GM12891 (cell line): ENCODE results near the gene DPP8. TPM values are rescaled to one million over a fixed set of nuclear protein-coding genes. Genes with fewer than 3 reads are reported as not detected.
"Not testable (repeated sequence)": the region's sequence is repeated elsewhere in the genome, so short reads cannot be mapped to it uniquely, and the experiment has no call there.

ENCODE experiments used
- DNase-seq: peaks from one replicate; pipeline ENCODE4 v3.0.0; 2011; ENCODE audit warnings: low spot score; ENCODE audit not compliant: insufficient read length
- FAIRE-seq: peaks from 2 replicates; lab custom pipeline; 2011; peaks lifted over from hg19 to GRCh38; lab: Jason Lieb, UNC
- PAX5 ChIP-seq: IDR thresholded peaks from 2 replicates; pipeline ENCODE4 v1.6.1; 2011; ENCODE audit warnings: low read length, moderate library complexity, mild to moderate bottlenecking; ENCODE audit not compliant: insufficient read depth, severe bottlenecking
- POLR2A ChIP-seq: IDR thresholded peaks from 2 replicates; pipeline ENCODE4 v1.6.1; 2011; ENCODE audit warnings: low read depth, low read length, control low read depth
- POLR2AphosphoS5 ChIP-seq: IDR thresholded peaks from 2 replicates; pipeline ENCODE4 v1.6.1; 2011; ENCODE audit warnings: low read depth, low read length, control low read depth
- POU2F2 ChIP-seq: IDR thresholded peaks from 2 replicates; pipeline ENCODE4 v1.6.1; 2011; ENCODE audit warnings: low read depth, mild to moderate bottlenecking, control low read depth, low read length, moderate library complexity
- SPI1 ChIP-seq: IDR thresholded peaks from 2 replicates; pipeline ENCODE4 v1.6.1; 2011; ENCODE audit warnings: low read depth, low read length, control low read depth
- TAF1 ChIP-seq: IDR thresholded peaks from 2 replicates; pipeline ENCODE4 v1.6.1; 2011; ENCODE audit warnings: low read depth, low read length, control low read depth
- polyA plus RNA-seq: library from polyadenylated mRNA; unstranded; fragments of >200 nt; gene quantifications from one replicate; pipeline ENCODE4 v1.2.1, GENCODE V29; 2012; ENCODE audit warnings: low read depth, missing spikeins, inconsistent platforms; ENCODE audit not compliant: missing spikeins

The DPP8 gene
- 10.4 TPM for polyA plus RNA-seq

- peak; percentile 98 for FAIRE-seq
- peak; percentile 82 for TF ChIP-seq POLR2A
- peak; percentile 87 for TF ChIP-seq POLR2AphosphoS5
- TF ChIP-seq SPI1, result peak; percentile 48; the same call in 1 of the 2 replicates
- peak; percentile 7 for TF ChIP-seq PAX5
- TF ChIP-seq TAF1, result peak; percentile 90
- TF ChIP-seq POU2F2, result peak; percentile 42; the same call in 1 of the 2 replicates
- peak; percentile 88 for DNase-seq
Observed at GRCh38 chr15:65516997-65517865, at the start of gene DPP8. Gene DPP8, minus strand, starts transcription at chr15:65517689. Its CDS starts 5,136 bp downstream, at chr15:65512553.

- DNase-seq, result no peak
- TF ChIP-seq PAX5 (no peak), POLR2AphosphoS5 (no peak), TAF1 (no peak), POU2F2 (no peak), POLR2A (no peak), SPI1 (no peak)
- no peak for FAIRE-seq
Observed at GRCh38 chr15:65561934-65562333, 44.4 kb upstream of the DPP8 start.

- no peak for FAIRE-seq
- DNase-seq, result no peak
- TF ChIP-seq SPI1, result no peak
Observed at GRCh38 chr15:65559941-65560340, 42.5 kb upstream of the DPP8 start.

- FAIRE-seq (no peak), DNase-seq (no peak)
- TF ChIP-seq POU2F2, result no peak
Observed at GRCh38 chr15:65558997-65559760, 41.7 kb upstream of the DPP8 start.

GRCh38 chr15:65558336-65558735, 40.8 kb upstream of the DPP8 start:
- no peak for FAIRE-seq
- no peak for DNase-seq
- TF ChIP-seq PAX5, result no peak
- no peak for TF ChIP-seq SPI1
- TF ChIP-seq POLR2AphosphoS5, result no peak
- TF ChIP-seq POLR2A, result no peak
- no peak for TF ChIP-seq TAF1
- TF ChIP-seq POU2F2, result no peak

GRCh38 chr15:65556622-65557021, 39.1 kb upstream of the DPP8 start:
- TF ChIP-seq POLR2A, result no peak
- TF ChIP-seq SPI1, result no peak
- TF ChIP-seq POLR2AphosphoS5, result no peak
- no peak for TF ChIP-seq POU2F2
- TF ChIP-seq TAF1, result no peak
- no peak for TF ChIP-seq PAX5
- FAIRE-seq (no peak), DNase-seq (no peak)

- DNase-seq (no peak), FAIRE-seq (no peak)
- TF ChIP-seq SPI1, result no peak
- no peak for TF ChIP-seq POU2F2
- no peak for TF ChIP-seq POLR2AphosphoS5
Observed at GRCh38 chr15:65553691-65554090, 36.2 kb upstream of the DPP8 start.

GRCh38 chr15:65552851-65553250, 35.4 kb upstream of the DPP8 start:
- not testable (repeated sequence) for DNase-seq, FAIRE-seq

- no peak for DNase-seq
- FAIRE-seq, result no peak
- no peak for TF ChIP-seq POLR2AphosphoS5
- TF ChIP-seq POU2F2, result no peak
- TF ChIP-seq SPI1, result no peak
- no peak for TF ChIP-seq TAF1
- TF ChIP-seq PAX5, result no peak
- no peak for TF ChIP-seq POLR2A
Observed at GRCh38 chr15:65551183-65551582, 33.7 kb upstream of the DPP8 start.

GRCh38 chr15:65550681-65551098, 33.2 kb upstream of the DPP8 start:
- TF ChIP-seq POLR2AphosphoS5 (no peak), POU2F2 (no peak), SPI1 (no peak)
- no peak for DNase-seq
- FAIRE-seq, result no peak

- not testable (repeated sequence) for FAIRE-seq, DNase-seq
Observed at GRCh38 chr15:65549288-65549687, 31.8 kb upstream of the DPP8 start.
